CD14-positive monocyte (primary cell): ENCODE results near the gene MYB. TPM values are rescaled to one million over a fixed set of nuclear protein-coding genes. Genes with fewer than 3 reads are reported as not detected.

Experiments
- DNase-seq, 3 donors: peaks; one replicate each; pipeline ENCODE4 v3.0.0-alpha.2; 2011 to 2022
- H2AFZ ChIP-seq: 2 replicates; pipeline ENCODE4 v1.6.0; 2012; ENCODE audit warnings: mild to moderate bottlenecking, low read depth, low read length, inconsistent platforms; ENCODE audit not compliant: insufficient read depth, poor library complexity, severe bottlenecking
- H3K27ac ChIP-seq, 2 donors: 1 replicate in 1 of 2; 2 replicates in 1 of 2; pipeline ENCODE4 v1.5.1; 2012 to 2013; ENCODE audit warnings: low read length in 2 of 2, control low read depth in 1 of 2, inconsistent platforms in 1 of 2, low read depth in 1 of 2, mild to moderate bottlenecking in 1 of 2
- H3K27me3 ChIP-seq, 2 donors: one replicate each; pipeline versions ENCODE4 v1.6.0 to v1.6.1; 2011 to 2013; ENCODE audit warnings: low read length in 2 of 2; ENCODE audit not compliant: control insufficient read depth in 2 of 2, insufficient read depth in 2 of 2
- H3K36me3 ChIP-seq, 2 donors: replicated peaks in 1 of 2; 1 replicate in 1 of 2; 2 replicates in 1 of 2; pipeline versions ENCODE4 v1.5.1 to v1.6.1; 2012 to 2013; ENCODE audit warnings: low read length in 2 of 2, control low read depth in 1 of 2, inconsistent platforms in 1 of 2, mild to moderate bottlenecking in 1 of 2; ENCODE audit not compliant: insufficient read depth in 2 of 2, control insufficient read depth in 1 of 2
- H3K4me1 ChIP-seq, 2 donors: 1 replicate in 1 of 2; 2 replicates in 1 of 2; pipeline versions ENCODE4 v1.5.1 to v1.6.1; 2012 to 2013; ENCODE audit warnings: low read length in 2 of 2, control low read depth in 1 of 2, inconsistent platforms in 1 of 2, mild to moderate bottlenecking in 1 of 2, moderate library complexity in 1 of 2; ENCODE audit not compliant: insufficient read depth in 2 of 2, control insufficient read depth in 1 of 2
- H3K4me2 ChIP-seq: replicated peaks from 2 replicates; pipeline ENCODE3; 2012; ENCODE audit warnings: low read length, moderate library complexity, mild to moderate bottlenecking; ENCODE audit not compliant: poor library complexity, severe bottlenecking; ENCODE audit errors: extremely low read depth
- H3K4me3 ChIP-seq, 3 experiments: fragments of 200-600 bp in 1 of 3; sonication (generic) in 1 of 3; replicated peaks in 1 of 3; 1 replicate in 2 of 3; 2 replicates in 1 of 3; pipeline ENCODE4 v1.5.1; 2011 to 2013; ENCODE audit warnings: low read length in 3 of 3, mild to moderate bottlenecking in 3 of 3, control low read depth in 2 of 3, low read depth in 2 of 3, inconsistent platforms in 1 of 3, moderate library complexity in 1 of 3
- H3K79me2 ChIP-seq: 2 replicates; pipeline ENCODE4 v1.6.0; 2012; ENCODE audit warnings: mild to moderate bottlenecking, control low read depth, inconsistent platforms, low read length, moderate library complexity; ENCODE audit not compliant: insufficient read depth
- H3K9ac ChIP-seq: 2 replicates; pipeline ENCODE4 v1.6.0; 2017; ENCODE audit warnings: low read length, mild to moderate bottlenecking; ENCODE audit not compliant: insufficient read depth, poor library complexity, severe bottlenecking
- H3K9me3 ChIP-seq, 2 donors: replicated peaks in 1 of 2; 1 replicate in 1 of 2; 2 replicates in 1 of 2; pipeline versions ENCODE4 v1.5.1 to v1.6.1; 2012 to 2013; ENCODE audit warnings: low read length in 2 of 2, control low read depth in 1 of 2; ENCODE audit not compliant: control insufficient read depth in 1 of 2, insufficient read depth in 1 of 2
- H4K20me1 ChIP-seq: 2 replicates; pipeline ENCODE4 v1.6.0; 2012; ENCODE audit warnings: mild to moderate bottlenecking, low read length, control low read depth, moderate library complexity; ENCODE audit not compliant: insufficient read depth
- H3K27ac Mint-ChIP-seq, 7 donors: one replicate each; pipeline ENCODE4 v1.8.0; 2020; ENCODE audit warnings: mild to moderate bottlenecking in 7 of 7, mixed read lengths in 7 of 7, moderate library complexity in 6 of 7, inconsistent platforms in 2 of 7
- H3K27me3 Mint-ChIP-seq, 3 donors: one replicate each; pipeline ENCODE4 v1.8.0; 2021 to 2022; ENCODE audit warnings: low read depth in 3 of 3, mild to moderate bottlenecking in 3 of 3, mixed read lengths in 3 of 3, moderate library complexity in 3 of 3, inconsistent platforms in 1 of 3
- H3K36me3 Mint-ChIP-seq, 2 donors: one replicate each; pipeline ENCODE4 v1.8.0; 2020; ENCODE audit warnings: mixed read lengths in 2 of 2, inconsistent platforms in 1 of 2, mild to moderate bottlenecking in 1 of 2
- H3K4me1 Mint-ChIP-seq: one replicate; pipeline ENCODE4 v1.8.0; 2020; ENCODE audit warnings: mild to moderate bottlenecking, mixed read lengths
- H3K4me3 Mint-ChIP-seq, 2 donors: one replicate each; pipeline ENCODE4 v1.8.0; 2020; ENCODE audit warnings: mild to moderate bottlenecking in 2 of 2, mixed read lengths in 2 of 2, moderate library complexity in 1 of 2
- H3K9me3 Mint-ChIP-seq, 7 donors: one replicate each; pipeline ENCODE4 v1.8.0; 2020 to 2022; ENCODE audit warnings: mixed read lengths in 7 of 7, mild to moderate bottlenecking in 6 of 7, moderate library complexity in 6 of 7, inconsistent platforms in 2 of 7
- WGBS: methylation state at CpG from one replicate; pipeline ENCODE4 v1.1.5; 2013; ENCODE audit warnings: missing lambda C conversion rate; ENCODE audit not compliant: insufficient coverage; 5-methylcytosine and 5-hydroxymethylcytosine counted together
- intact Hi-C, 2 donors: fragments of 100-400 bp; cut with micrococcal nuclease; formaldehyde crosslinking; loops; one replicate each; pipeline versions ENCODE4 v1.15.0 to v1.15.1; 2023
- polyA plus RNA-seq, 3 donors: library from polyadenylated mRNA; depleted of rRNA in 1 of 3; unstranded in 2 of 3; stranded (reverse) in 1 of 3; fragments of 300-500 nt in 2 of 3; fragments of >200 nt in 1 of 3; fragmentation: Illumina TruSeq in 2 of 3; gene quantifications; 1 replicate in 2 of 3; 2 replicates in 1 of 3; pipeline ENCODE4 v1.2.3, GENCODE V29; 2012 to 2021
- TF ChIP-seq, protein P1 (sequence below): fragments of 200-600 bp; IDR thresholded peaks from one replicate; pipeline ENCODE4 v1.8.0; 2022; ENCODE audit warnings: antibody characterized with exemption, mild to moderate bottlenecking

The MYB gene
- polyA plus RNA-seq, 3 donors: 1.5 to 2.2 (median 1.7) TPM

DNA sequence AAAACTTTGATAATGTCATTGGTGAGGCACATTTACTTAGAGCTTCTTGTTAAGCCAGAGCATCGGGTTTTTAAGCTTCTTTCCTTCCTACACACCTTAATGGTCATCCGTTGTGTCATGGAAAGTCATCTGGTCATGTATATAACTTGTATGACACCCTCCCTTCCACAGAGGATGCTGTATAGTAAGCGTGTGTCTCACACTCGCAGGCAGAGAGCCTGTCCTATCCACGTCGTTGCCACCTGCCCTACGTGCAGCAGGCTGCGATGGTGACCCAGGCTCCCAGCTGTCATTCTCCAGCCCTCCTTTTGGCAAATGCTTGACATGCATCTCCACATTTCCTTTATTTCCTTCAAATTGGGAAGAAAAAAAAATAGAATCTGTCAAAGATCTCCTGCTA lies 85.6 kb downstream of the MYB start:
- no peaks in the 10 kb centered on the region for H3K9me3 Mint-ChIP-seq
- intact Hi-C loops: no loop called here
- no peak for DNase-seq
- no peak overlapping the region for H3K27ac Mint-ChIP-seq
- WGBS: no CpG with 5 or more reads among the region's 8 CpGs
- no peak overlapping the region for H2AFZ ChIP-seq
- H3K9me3 ChIP-seq: no peaks in the 10 kb centered on the region
- no peak overlapping the region for H3K27ac ChIP-seq
- no peaks in the 10 kb centered on the region for H3K36me3 Mint-ChIP-seq
- no peak overlapping the region for H3K9ac ChIP-seq
- peaks cover 23% of the 10 kb centered on the region for H3K4me1 Mint-ChIP-seq
- H3K4me1 ChIP-seq: peaks cover 7 to 17% of the 10 kb centered on the region in 2 donors
- H3K4me3 Mint-ChIP-seq: no peak overlapping the region
- TF ChIP-seq, protein P1, sequence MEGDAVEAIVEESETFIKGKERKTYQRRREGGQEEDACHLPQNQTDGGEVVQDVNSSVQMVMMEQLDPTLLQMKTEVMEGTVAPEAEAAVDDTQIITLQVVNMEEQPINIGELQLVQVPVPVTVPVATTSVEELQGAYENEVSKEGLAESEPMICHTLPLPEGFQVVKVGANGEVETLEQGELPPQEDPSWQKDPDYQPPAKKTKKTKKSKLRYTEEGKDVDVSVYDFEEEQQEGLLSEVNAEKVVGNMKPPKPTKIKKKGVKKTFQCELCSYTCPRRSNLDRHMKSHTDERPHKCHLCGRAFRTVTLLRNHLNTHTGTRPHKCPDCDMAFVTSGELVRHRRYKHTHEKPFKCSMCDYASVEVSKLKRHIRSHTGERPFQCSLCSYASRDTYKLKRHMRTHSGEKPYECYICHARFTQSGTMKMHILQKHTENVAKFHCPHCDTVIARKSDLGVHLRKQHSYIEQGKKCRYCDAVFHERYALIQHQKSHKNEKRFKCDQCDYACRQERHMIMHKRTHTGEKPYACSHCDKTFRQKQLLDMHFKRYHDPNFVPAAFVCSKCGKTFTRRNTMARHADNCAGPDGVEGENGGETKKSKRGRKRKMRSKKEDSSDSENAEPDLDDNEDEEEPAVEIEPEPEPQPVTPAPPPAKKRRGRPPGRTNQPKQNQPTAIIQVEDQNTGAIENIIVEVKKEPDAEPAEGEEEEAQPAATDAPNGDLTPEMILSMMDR: no peak
- H3K79me2 ChIP-seq: no peaks in the 10 kb centered on the region
- H4K20me1 ChIP-seq: no peaks in the 10 kb centered on the region
- H3K27me3 Mint-ChIP-seq: peaks cover 0 to 2% (median 1%) of the 10 kb centered on the region in 3 donors
- H3K36me3 ChIP-seq: no peaks in the 10 kb centered on the region
- H3K27me3 ChIP-seq: no peaks in the 10 kb centered on the region
- H3K4me2 ChIP-seq: no peak overlapping the region
- no peak overlapping the region for H3K4me3 ChIP-seq

DNA sequence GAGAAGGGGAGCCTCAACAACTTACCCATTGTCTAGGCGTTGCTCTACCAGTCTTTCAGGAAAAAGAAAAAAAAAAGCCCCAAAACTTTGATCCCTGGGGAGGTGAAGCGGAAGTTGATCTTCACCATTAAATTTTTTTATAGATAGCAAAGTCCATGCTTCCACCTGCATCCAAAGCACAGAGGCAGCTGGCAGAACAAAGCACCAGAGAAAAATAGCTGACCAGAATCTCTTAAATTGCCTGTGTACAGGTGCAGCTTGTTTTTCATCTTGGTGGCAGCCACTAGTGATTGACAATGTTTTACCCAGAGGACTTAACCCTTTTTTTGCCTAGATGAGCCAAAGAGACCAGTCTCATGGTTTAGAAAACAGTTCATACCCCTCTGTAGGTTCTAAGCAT lies 86.0 kb downstream of the MYB start:
- Histone ChIP-seq H3K27ac (no peak overlapping the region), H3K4me1 (peaks cover 7 to 17% of the 10 kb centered on the region in 2 donors), H3K79me2 (no peaks in the 10 kb centered on the region), H3K27me3 (no peaks in the 10 kb centered on the region), H3K9me3 (no peaks in the 10 kb centered on the region), H4K20me1 (no peaks in the 10 kb centered on the region), H3K36me3 (no peaks in the 10 kb centered on the region), H3K4me3 (no peak overlapping the region), H3K9ac (no peak overlapping the region), H2AFZ (no peak overlapping the region), H3K4me2 (no peak overlapping the region)
- no peak overlapping the region for H3K4me3 Mint-ChIP-seq
- H3K4me1 Mint-ChIP-seq: peaks cover 19% of the 10 kb centered on the region
- no peaks in the 10 kb centered on the region for H3K9me3 Mint-ChIP-seq
- TF ChIP-seq, protein P1: no peak
- intact Hi-C loops: no loop called here
- WGBS: 83% methylated on average over 1 of the region's 2 CpGs
- H3K36me3 Mint-ChIP-seq: no peaks in the 10 kb centered on the region
- DNase-seq: no peak
- H3K27ac Mint-ChIP-seq: no peak overlapping the region
- H3K27me3 Mint-ChIP-seq: peaks cover 0 to 2% (median 1%) of the 10 kb centered on the region in 3 donors
